HG03045 (cell line): Measurements from ENCODE around the gene PTGER1.

Source experiments
- ATAC-seq: cut with Tn5 transposase; IDR thresholded peaks from one replicate; pipeline ENCODE4 v1.9.1; 2021; ENCODE audit warnings: mild to moderate bottlenecking, moderate library complexity; ENCODE audit not compliant: unreplicated experiment

The PTGER1 gene

GRCh38 chr19:14442891-14443631, 32.1 kb downstream of the PTGER1 start:
- ATAC-seq: no peak

- ATAC-seq: no peak
These were observed 33.9 kb downstream of the PTGER1 start for GRCh38 chr19:14441041-14441938.

GRCh38 chr19:14440049-14440448, 35.1 kb downstream of the PTGER1 start:
- ATAC-seq: peak; percentile 68

- no peak for ATAC-seq
These were observed 36.1 kb downstream of the PTGER1 start for GRCh38 chr19:14439014-14439413.

GRCh38 chr19:14437578-14438140, 37.5 kb downstream of the PTGER1 start:
- no peak for ATAC-seq

GRCh38 chr19:14435320-14436050, 39.7 kb downstream of the PTGER1 start:
- no peak for ATAC-seq

- ATAC-seq: no peak
These were observed 40.4 kb downstream of the PTGER1 start for GRCh38 chr19:14434543-14435319.

GRCh38 chr19:14433554-14434501, 41.3 kb downstream of the PTGER1 start:
- ATAC-seq: peak; percentile 20

- peak; percentile 57 for ATAC-seq
These were observed 42.2 kb downstream of the PTGER1 start, which contains the start of gene PKN1 for GRCh38 chr19:14432791-14433553. PKN1 (plus strand) TSS chr19:14433306; CDS start chr19:14433522, 216 bp downstream.

- no peak for ATAC-seq
These were observed 44.4 kb downstream of the PTGER1 start for GRCh38 chr19:14430712-14431111.

- ATAC-seq: no peak
These were observed 46.2 kb downstream of the PTGER1 start for GRCh38 chr19:14428882-14429416.

- no peak for ATAC-seq
These were observed 47.7 kb downstream of the PTGER1 start for GRCh38 chr19:14427461-14427860.

GRCh38 chr19:14425696-14426138, 49.4 kb downstream of the PTGER1 start:
- no peak for ATAC-seq
